Activated T-cell treated with anti-CD3 and anti-CD28 coated beads for 48 hours (primary cell): ENCODE data around the gene ATP11B.
"Not testable (repeated sequence)": the region's sequence is repeated elsewhere in the genome, so short reads cannot be mapped to it uniquely, and the experiment has no call there.

ENCODE experiments used
- DNase-seq: peaks from one replicate; pipeline ENCODE4 v3.0.0-alpha.2; 2020; ENCODE audit warnings: low read depth

ATP11B gene

DNA sequence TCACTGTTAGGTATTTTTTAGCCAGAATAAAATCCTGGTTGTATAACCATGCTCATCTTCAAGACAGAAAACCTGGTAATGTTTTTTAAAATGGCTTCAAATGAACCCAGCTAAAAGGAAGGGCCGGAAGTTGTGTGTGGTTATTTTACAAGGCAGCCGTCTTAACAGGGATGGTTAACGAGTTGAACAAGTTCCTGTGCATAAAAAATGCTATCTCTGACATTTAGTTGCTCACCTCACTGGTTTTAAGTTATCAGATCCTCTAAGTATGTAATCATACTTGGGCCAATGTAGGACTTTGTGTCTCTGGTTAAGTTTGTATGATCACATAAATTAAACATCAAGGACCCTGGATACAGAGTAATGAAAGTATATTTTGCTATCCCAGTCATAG, 2.1 kb downstream of the ATP11B start:
- no peak for DNase-seq

- no peak for DNase-seq
These were observed 3.0 kb downstream of the ATP11B start for GRCh38 chr3:182796310-182796709.

DNA sequence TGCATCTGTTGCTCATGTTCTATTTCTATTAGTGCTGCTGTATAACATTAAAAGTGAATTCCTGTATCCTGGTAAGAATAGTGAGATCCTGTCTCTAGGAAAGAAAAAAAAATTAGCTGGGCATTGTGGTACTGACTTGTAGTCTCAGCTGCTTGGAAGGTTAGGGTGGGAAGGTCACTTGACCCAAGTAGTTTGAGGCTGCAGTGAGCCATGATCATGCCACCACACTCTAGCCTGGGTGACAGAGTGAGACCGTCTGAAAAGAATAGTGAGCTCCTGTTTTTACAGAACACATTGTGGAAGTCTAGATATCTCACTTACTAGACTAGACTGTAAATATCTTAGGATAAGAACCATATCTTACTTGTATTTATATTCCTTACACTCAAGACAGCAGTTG, 4.6 kb downstream of the ATP11B start:
- no peak for DNase-seq

GRCh38 chr3:182799143-182799542, 5.8 kb downstream of the ATP11B start:
- DNase-seq: not testable (repeated sequence)

DNA sequence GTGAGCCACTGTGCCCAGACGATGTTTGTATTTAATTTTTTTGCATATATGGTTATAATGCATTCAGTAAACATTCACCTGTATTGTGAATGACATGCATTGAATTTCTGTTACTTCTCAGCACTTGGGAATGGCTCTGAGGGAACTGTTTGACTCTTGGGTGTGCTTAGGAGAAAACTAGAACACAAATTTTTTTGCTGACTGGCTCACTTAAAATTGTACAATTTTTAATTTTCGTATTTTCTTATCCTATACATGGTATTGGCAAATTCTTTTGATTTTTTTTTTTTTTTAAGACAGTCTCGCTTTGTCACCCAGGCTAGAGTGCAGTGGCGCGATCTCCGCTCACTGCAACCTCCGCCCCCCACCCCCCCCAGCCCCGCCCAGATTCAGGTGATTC, 7.2 kb downstream of the ATP11B start:
- DNase-seq: no peak

DNA sequence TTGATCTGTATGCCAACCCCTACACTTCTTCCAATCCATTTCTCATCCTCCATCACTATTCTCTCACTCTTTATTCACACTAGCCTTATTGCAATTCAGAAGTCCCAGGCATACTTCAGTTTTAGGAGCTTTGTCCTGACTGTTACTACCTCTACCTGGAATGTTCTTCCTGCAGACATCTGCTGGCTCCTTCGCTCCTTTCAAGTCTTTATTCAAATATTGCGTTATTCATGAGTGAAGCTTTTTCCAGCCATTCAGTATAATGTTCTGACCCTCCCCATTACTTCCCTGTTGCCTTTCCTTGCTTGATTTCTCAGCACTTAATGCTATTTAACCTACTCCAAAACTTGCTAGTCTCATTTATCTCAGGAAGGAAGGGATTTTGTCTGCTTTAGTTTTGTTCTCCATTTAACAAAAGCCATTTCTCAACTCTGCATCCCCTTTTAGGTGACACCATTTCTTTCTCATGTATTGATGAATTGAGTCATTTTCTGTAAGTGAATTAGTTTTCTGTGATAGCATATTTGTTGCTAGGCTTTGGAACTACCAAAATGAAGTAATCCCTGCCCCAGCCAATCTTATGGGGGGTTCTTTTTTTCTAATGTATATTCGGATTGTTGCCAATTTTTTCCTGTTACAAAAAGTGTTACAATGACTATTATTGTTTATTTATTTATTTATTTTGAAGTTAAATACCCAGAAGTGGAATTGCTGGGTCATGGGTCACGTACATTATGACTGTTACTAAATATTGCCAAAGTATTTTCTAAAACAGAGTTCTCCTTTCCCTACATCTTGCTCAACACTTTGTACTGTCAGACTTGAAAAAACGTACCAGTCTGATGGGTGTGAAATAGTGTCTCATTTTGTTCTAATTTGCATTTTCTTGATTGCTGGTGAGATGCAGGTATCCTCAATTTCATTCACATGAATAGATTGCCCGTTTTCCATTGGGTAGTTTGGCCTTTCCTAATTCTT, 9.4 kb downstream of the ATP11B start:
- DNase-seq: no peak

DNA sequence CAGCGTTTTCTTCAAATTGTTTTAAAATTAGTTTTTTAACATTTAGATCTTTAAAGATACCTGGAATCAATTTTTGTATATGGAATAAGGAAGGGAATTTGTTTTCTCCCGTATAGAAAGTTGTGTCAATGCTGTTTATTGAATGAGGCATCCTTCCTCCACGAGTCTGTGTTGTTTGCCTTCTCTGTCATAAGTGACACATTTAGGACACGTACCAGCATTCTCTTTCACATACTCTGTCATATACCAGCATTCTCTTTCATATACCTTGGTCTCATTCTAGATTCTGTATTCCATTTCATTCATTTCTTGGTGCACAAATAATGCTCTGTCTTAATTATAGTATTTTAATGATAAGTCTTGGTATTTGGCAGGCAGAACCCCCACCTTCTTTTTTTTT, 10.3 kb downstream of the ATP11B start:
- no peak for DNase-seq

DNA sequence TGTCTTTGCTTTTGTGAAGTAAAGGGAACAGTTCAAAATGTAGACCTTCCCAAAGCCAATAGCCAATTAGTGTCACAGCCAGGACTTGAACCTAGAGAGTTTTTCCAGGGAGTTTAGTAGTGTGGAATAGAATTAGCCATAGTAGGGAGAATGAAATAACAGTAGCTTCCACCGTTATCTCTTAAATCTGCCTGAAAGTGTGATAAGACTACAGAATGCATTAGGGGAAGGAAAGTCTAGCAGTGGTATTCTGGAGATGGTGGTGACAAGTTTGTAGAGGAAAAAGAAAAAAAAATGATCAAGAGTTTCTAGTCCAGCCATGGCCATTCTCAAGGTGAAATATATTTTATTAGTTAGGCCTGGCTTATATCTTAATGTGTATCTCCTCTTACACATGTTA, 13.8 kb downstream of the ATP11B start:
- DNase-seq: no peak

DNA sequence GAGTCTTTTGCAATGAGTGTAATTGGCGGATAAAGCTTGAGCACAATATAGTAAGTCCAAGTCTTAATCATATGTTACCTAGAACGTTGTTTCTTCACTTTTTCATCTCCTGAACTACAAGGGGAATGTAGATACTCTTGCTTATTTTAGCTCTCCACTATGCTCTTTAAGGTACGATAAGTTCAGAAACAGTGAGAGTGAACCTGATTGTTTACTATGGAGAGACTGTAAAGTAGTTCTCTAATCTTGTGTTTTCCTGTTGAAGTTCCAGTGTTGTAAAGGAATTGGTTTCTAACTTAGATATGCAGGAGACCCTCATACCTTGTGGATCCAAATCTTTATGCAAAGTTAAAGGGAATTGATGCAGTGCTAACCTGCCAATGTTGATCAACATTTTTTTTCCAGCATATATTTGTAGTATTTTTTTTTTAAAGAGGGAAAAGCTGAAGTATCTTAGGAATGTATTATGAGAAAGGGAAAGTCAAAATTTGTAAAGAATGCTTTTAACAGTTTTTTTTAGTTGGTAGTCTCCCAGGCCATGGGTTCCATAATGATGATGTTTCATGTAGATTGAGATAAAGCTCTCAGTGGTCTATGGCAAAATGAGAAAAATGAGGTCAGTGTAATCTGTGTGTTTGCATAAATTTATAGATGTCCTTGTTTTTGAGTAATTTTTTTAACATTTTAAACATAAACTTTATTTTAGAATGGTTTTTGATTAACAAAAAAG, 14.9 kb downstream of the ATP11B start:
- DNase-seq: no peak

DNA sequence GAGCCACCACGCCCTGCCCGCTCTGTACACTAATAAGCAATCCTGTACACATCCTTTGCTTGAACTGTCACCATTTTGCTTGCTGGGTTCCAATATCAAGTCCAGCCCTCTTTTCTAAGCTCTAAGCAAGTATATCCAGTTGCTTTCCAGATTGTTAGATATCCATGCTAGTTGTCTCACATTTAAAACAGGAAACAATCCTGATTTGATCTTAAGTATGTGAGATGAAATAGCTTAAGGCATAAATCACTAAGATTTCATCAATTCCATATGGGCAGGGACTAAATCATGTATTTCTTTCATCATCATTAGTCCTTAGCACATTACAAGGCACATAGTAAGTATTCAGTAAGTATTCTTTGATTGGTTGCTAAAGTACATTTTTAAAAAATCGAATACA, 16.2 kb downstream of the ATP11B start:
- DNase-seq: no peak

- DNase-seq: no peak
These were observed 17.4 kb downstream of the ATP11B start for GRCh38 chr3:182810574-182811268.

DNA sequence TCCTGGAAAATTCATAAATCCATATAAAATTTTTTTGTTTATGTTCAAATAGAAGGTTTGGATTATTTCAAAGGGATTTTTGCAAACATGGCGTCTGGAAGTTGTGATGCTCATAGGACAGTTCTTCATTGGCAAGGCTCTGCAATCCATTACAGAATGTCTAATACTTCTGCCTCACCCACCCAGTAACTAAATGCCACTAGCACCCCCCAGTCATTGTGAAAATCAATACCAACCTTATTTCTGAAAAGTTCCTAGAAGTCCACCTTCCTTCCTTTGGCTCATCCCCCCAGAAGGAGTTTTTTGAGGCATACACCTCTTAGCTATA, 17.9 kb downstream of the ATP11B start:
- no peak for DNase-seq

DNA sequence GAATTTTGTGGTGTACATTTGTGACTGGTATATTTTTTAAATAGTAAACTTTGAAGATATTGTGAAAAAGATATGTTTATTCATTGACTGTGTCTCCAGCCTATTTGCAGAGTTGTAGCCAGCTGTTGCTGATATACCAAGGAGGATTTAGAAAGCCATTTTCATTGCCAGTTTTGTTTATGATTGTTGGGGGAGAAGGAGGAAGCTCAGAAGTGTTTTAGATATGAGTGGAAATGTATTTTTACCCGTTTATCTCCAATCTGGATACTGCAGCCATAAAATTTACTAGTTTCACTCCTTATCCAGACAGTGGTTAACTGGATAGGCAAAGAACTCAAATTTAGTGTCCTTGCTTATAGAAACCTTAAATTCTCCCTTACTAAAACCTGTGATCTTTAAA, 18.8 kb downstream of the ATP11B start:
- no peak for DNase-seq

GRCh38 chr3:182814419-182815062, 21.2 kb downstream of the ATP11B start:
- no peak for DNase-seq

DNA sequence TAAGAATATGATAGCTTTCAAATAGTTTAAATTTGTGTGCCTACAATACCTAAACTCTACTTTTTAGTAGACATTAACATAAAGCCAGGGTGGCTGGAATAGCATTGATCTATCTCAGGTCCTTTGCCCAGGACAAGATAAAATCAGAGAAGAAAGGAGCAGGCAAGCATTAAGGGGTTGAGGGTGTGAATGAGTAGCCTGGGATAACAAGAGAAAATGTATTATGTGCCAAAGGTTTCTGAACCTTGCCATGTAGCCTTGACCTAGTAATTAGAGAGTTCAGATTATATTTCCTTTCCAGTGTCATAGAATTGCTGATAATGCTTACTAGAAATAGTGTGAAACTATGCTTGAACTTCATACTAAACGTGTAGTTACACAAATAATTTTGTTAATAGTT, 22.9 kb downstream of the ATP11B start:
- no peak for DNase-seq

DNA sequence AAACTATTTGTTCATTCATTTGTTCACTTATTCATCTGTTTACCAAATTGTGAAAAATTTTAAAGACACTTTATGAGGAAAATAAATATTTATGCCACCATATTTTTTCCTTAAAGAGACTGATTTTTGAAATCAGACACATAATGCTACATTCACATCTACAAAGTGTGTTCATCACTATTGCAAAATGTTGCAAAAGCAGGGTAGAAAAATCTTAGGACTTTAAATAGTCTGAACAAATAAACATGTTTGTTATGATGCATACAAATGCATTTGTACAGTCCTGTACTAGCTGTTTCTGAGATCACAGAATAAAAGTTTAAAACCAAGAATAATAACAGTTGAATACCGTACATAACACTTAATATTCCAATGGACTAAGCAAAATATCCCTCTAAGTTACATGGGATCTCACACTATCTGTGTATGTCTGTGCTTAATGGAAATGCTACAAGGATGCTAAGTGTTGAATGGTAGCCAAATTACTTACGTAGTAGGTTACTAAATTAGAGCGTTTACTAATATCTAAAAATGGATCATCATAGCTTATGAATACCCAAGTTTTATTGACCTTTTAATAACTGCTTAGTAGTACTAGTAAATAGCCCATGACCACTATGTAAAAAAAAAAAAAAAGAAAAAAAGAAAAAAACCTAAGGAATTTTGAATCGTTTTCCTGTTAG, 25.1 kb downstream of the ATP11B start:
- no peak for DNase-seq

DNA sequence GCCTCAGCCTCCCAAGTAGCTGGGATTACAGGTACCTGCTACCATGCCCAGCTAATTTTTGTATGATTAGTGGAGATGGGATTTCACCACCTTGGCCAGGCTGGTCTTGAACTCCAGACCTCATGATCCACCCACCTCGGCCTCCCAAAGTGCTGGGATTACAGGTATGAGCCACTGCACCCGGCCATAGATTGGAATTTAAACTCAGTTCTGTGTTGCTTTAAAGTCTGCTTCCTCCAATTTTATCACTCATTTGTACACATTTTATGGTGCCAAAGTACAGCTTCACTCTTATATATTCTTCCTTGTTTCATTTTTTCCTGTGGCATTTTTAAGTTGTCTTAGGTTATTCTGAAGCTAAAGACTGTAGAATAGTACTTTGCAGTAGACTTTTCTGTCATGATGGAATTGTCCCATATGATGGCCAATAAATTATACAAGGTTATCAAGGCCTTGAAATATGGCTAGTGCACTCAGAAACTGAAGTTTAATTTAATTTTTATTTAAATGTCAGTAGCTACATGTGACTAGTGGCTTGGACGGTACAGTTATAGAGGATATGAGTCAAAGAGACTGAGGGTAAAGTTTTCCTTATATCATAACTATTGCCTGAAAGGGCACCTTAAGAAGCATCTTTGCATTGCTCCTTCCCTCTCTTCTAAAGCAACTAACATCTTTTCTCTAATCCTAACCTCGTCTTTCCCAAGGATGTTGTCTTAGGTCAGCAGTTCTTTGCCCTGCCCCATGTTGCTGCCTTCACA, 28.1 kb downstream of the ATP11B start:
- DNase-seq: no peak

DNA sequence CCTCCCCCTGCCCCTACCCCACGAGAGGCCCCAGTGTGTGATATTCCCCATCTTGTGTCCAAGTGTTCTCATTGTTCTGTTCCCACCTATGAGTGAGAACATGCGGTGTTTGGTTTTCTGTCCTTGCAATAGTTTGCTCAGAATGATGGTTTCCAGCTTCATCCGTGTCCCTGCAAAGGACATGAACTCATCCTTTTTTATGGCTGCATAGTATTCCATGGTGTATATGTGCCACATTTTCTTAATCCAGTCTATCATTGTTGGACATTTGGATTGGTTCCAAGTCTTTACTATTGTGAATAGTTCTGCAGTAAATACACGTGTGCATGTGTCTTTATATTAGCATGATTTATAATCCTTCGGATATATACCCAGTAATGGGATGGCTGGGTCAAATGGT, 29.0 kb downstream of the ATP11B start:
- DNase-seq: not testable (repeated sequence)

- no peak for DNase-seq
These were observed 31.7 kb downstream of the ATP11B start for GRCh38 chr3:182824957-182825356.

- no peak for DNase-seq
These were observed 36.6 kb downstream of the ATP11B start for GRCh38 chr3:182829761-182830405.
